Cortex of kidney (tissue), 1 donor: Measurements from ENCODE around the gene ZNF655.
"Not testable (repeated sequence)": the region's sequence is repeated elsewhere in the genome, so short reads cannot be mapped to it uniquely, and the experiment has no call there.

Experiments used
- DNase-seq: peaks from one replicate; lab custom pipeline; 2025; lab: John Stamatoyannopoulos, UW

Gene ZNF655, protein sequence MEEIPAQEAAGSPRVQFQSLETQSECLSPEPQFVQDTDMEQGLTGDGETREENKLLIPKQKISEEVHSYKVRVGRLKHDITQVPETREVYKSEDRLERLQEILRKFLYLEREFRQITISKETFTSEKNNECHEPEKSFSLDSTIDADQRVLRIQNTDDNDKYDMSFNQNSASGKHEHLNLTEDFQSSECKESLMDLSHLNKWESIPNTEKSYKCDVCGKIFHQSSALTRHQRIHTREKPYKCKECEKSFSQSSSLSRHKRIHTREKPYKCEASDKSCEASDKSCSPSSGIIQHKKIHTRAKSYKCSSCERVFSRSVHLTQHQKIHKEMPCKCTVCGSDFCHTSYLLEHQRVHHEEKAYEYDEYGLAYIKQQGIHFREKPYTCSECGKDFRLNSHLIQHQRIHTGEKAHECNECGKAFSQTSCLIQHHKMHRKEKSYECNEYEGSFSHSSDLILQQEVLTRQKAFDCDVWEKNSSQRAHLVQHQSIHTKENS

DNA sequence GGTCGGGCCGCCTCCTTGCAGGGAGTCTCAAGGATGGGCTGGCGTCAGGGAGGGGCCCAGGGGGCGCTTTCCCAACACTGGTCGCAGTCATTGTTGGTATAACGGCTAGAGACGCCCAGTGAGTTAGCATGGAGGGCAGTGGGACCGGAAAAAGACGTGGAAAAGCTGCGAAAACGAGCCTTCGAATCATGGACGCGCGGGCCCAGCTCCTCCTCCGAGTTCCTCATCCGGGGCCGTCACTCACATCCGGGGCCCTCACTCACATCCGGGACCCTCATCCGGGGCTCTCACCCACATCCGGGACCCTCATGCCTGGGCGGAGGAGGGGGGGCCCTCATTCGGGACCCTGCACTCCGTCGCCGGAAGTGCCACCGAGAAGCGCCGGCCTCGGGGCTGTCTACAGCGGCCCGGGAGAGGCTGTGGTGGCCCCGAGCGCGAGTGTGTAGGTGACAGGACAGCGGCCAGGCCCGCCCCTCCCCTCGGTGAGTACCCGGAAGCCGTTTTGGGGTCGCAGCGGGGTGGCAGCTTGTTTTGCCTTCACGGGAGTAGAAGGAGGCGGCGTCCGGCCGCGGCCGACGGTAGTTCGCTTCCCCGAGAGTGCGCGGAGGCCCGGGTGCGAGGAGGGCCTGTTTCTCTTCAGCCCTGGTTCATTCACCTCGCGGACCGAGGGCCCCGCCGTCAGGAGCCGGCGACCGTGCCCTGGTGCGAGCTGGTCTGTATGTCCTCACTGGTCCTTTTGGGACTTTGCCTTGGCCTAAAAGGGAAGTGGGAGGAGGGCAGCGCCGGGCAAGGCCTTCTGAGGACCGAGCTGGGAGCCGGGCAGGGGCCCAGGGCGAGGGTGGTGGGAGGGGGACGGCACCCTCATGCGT is at the start of gene ZNF655:
Gene ZNF655, plus strand, starts transcription at position 337 of the 869 bp plus-strand sequence. CDS start 1,918 bp downstream, outside the sequence.
- DNase-seq = peak; percentile 43

DNA sequence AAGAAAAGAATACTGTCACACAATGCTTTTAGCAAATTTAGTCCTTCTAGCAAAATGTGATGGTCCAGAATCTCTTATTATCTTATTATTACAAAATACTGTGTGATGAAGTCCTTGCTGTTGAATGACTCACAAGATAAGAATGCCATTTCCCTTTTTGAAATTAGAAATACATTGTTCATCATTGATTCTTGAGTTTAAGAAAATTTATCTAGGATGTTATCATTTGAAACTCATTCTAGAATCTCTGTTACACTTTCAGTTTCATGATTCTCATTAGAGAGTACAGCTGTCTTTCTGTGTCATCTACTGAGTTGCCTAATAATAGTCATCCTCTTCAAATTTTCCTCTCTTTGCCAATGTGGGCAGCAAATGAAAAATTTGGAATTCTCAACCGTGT is 44.4 kb upstream of the ZNF655 start:
- DNase-seq = no peak

DNA sequence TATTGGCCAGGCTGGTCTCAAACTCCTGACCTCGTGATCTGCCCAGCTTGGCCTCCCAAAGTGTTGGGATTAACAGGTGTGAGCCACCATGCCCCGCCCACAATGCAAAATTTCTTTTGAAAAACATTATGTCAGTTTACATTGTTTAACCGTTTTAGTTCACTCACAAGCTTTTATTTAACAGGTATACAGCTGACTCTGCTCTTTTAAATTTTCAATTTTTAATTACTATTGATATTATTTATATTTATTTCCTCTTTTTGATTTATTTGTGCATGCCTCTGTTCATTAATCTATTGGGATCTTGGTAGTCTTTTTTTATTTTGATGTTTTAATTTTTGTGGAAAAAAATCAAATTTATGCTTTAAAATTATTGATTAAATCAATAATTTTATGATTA is 37.0 kb upstream of the ZNF655 start:
- no peak for DNase-seq

DNA sequence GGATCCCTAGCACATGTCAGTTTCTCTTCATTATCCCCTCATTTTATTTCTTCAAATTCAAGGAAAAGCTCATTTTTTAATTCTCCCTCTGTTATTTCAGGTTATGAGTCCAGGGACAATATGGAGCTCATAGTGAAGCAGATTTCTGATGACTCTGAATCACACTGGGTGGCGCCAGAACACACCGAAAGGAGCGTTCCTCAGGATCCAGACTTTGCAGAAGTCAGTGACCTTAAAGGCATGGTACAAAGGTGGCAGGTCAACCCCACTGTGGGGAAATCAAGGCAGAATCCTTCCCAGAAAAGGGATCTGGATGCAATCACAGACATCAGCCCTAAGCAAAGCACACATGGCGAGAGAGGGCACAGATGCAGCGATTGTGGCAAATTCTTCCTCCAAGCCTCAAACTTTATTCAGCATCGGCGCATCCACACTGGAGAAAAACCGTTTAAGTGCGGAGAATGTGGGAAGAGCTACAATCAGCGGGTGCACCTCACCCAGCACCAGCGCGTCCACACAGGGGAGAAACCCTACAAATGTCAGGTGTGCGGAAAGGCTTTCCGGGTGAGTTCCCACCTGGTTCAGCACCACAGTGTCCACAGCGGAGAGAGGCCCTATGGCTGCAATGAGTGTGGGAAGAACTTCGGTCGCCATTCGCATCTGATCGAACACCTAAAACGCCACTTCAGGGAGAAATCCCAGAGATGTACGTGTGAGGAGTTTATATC is 32.6 kb upstream of the ZNF655 start:
- no peak for DNase-seq

DNA sequence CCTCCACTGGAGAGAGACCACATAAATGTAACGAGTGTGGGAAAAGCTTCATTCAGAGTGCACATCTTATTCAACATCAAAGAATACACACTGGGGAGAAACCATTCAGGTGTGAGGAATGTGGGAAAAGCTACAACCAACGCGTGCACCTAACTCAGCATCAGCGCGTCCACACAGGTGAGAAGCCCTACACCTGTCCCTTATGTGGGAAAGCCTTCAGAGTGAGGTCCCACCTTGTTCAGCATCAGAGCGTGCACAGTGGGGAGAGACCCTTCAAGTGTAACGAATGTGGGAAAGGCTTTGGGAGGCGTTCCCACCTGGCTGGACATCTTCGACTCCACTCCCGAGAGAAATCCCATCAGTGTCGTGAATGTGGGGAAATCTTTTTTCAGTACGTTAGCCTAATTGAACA is 27.1 kb upstream of the ZNF655 start:
- no peak for DNase-seq

DNA sequence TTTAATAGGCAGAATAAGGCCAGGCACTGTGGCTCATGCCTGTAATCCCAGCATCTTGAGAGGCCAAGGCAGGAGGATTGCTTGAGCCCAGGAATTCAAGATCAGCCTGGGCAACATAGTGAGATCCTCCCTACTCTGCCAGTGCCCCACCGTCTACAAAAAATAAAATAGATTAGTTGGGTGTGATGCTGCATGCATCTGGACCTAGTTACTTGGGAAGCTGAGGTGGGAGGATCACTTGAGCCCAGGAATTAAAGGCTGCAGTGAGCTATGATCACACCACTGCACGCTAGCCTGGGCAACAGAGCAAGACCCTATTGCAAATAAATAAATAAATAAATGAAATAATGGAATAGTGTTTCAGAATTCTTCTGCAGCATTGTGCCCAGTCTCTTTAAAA is 22.8 kb upstream of the ZNF655 start:
- no peak for DNase-seq

DNA sequence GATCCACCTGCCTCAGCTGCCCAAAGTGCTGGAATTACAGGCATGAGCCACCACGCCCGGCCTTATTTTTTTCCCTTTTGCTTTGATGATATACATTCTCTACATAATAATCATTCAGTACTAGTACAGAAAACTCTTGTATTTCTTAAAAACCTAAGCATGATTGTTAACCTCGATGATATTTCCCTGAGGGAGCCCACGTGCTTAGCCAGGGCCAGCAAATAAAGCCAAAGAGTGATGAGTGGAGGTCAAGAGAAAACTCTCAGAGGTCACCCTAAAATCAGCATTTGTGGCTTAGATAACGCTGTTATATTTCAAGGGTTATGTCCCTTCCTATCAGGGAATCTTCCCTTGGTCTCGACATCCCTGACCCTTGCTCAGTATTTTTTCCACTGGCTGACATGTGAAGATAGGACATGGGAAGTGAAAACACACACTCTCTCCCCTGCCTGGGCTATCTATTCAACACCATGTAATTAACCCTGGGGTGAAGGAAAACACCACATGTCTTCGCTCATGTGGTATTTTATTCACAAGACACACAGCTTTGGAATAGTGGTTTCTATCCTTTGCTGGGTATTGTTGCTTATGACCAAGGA is 19.1 kb upstream of the ZNF655 start:
- DNase-seq = no peak

DNA sequence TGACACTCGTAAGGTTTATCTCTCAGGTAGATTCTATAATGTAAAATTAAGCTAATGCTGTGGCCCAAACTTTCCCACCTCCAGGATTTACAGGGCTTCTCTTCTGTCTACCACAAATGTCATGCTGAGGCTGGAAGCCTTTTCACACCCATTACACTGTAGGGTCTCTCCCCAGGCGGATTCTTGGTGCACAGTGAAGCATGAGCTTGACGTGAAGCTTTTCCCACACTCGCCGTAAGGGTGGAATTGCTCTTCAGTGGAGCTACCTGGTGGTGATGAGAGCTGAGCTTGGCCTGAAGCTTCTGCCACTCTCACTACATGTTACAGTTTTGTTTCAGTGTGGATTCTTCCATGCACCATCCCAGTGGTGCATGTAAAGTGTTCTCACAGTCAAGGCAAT is 17.9 kb upstream of the ZNF655 start:
- no peak for DNase-seq

DNA sequence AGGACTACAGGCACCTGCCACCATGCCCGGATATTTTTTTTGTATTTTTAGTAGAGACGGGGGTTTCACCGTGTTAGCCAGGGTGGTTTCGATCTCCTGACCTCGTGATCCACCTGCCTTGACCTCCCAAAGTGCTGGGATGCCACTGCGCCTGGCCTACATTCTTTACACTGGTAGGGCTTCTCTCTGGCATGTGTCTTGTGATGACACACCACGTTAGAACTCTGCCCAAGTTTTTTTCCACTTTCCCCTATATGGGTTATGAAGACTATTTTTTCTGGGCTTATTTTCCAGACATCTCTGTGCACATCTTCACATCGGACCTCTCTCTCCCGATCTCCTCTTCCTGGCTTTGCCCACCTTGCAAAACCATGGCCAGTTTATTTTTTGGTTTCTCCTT is 17.2 kb upstream of the ZNF655 start:
- DNase-seq = no peak

DNA sequence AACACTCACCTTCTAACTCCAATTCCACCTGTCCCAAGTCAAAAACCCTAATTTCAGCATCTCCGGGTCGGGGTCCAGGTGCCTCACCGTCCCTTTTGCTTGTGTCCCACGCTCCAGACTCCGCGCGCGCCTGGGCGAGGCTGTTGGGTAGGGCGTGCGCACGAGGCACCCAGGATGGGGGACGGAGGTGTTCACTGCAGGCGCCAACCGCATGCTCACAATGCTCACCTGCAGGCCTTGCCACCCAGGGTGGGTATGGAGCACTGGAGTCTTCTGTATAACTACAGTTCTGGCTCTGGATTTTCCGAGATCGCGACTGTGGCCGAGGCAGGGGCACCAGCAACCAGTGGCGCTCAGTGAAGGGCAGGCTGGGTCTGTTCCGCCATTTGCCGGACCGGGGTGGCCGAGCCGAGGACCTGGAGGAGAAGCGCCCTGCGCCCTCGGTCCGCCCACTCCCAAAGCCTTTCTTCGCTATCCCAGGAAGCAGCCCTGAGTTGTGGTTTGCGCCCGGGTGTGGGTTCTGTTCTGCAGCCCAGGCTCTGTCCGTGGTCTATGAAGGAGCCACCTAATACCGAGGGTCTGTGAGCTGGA is 15.3 kb upstream of the ZNF655 start:
- no peak for DNase-seq

DNA sequence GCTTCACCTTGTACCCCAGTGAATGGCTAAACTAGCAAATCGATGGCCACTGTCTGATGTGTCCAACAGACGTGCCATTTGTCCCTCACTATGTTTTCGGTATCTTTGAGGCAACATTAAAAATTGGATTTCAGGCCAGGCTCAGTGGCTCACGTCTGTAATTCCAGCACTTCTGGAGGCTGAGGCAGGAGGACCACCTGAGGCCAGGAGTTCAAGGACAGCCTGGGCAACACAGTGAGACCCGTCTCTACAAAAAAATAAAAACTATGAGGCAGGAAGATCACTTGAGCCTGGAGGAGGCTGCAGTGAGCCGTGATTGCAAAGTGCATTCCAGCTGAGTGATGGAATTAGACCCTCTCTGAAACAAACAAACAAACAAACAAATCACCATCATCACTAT is 14.5 kb upstream of the ZNF655 start:
- no peak for DNase-seq

DNA sequence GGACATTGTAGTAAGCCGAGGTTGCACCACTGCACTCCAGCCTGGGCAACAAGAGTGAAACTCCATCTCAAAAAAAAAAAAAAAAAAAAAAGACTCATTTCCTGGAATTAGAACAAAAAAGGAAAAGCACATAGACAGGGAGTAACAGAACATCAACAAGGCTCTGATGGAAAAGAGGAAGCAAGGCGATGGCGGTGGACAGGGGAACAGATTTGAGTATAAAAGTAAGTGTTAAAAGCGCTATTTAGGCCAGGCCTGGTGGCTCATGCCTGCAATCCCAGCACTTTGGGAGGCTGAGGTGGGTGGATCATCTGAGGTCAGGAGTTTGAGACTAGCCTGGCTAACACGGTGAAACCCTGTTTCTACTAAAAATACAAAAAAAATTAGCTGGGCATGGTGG is 13.1 kb upstream of the ZNF655 start:
- DNase-seq = not testable (repeated sequence)

DNA sequence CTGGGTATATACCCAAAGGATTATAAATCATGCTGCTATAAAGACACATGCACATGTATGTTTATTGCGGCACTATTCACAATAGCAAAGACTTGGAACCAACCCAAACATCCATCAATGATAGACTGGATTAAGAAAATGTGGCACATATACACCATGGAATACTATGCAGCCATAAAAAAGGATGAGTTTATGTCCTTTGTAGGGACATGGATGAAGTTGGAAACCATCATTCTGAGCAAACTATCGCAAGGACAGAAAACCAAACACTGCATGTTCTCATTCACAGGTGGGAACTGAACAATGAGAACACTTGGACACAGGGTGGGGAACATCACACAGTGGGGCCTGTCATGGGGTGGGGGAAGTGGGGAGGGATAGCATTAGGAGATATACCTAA is 8.9 kb upstream of the ZNF655 start:
- DNase-seq = not testable (repeated sequence)

DNA sequence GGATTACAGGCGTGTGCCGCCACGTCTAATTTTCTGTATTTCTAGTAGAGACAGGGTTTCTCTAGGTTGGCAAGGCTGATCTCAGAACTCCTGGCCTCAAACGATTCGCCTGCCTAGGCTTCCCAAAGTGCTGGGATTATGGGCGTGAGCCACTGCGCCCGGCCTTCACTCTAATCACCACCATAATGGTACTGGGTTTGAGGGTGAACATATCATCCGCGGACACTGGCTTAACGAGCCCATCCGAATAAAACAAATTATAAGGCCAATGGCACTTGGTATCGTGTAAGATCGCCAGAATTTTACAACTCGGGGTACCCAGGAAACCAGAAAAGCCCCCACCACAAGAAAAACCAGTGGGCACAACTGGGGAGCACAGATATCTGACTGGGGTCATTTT is 7.1 kb upstream of the ZNF655 start:
- no peak for DNase-seq

DNA sequence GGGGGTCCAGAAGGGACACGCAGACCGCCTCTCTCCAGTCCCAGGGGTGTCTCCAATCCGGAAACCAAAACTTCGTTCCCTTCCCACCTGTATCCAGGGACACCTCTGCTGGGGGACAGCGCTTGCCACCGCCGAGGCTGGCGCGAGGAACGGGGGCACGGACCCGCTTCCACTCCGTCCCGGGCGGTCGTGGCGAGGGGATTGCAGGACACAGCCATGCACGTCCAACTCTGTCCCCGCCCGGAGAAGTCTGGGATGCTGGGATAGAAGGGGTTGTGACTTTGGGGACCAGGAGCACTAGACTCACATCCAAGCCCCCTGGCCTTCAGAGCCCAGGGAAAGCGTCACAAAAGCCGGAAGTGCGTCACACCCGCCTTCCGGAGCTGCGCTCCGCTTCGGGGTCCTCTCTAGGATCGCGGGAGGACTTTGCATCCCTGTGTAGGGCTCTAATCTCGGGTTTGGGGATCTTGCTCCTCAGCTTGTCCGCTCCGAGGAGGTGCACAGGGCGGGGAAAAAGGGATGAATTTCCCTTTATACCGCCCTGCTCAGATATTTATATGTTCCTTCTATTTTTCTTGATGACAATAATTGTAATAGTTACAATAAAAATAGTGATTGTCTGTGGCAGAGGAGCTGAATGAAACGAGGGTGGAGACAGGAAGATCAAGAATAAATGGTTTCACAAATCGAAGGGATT is 6.5 kb upstream of the ZNF655 start, which contains the start of gene FAM200A:
Gene FAM200A, minus strand, starts transcription at position 348 of the 697 bp plus-strand sequence. CDS start 3,707 bp downstream, outside the sequence.
- no peak for DNase-seq

DNA sequence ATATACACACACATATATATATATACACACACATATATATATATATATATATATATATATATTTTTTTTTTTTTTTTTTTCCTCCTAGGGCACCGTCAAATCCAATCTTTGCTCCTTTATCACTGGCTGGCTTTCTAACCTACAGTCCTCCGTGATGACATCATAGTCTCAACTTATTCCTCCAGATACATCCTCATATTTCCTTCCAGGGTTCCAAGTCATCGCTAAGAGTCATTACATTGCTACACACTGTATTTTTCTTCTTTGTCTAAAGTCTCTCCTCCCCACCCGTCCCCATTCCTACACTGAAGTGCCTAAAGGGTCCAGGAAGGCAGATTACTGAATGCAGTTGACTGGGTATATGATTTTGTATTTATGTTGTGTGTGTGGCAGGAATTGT is 5.4 kb upstream of the ZNF655 start:
- no peak for DNase-seq

DNA sequence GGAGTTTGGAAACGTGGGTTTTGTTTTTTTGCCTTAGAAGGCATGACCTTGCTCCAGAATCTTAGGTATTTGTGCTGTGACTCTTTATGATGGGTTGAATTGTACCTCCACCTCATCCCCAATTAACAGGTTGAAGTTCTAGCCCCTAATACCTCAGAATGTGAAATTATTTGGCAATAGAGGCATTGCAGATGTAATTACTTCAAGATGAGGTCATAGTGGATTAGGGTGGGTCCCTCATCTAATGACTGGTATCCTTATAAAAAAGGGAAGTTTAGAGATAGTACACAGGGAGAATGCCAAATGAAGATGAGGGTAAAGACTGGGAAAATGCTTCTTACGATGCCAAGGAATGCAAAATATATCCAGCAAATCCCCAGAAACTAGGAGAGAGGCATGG is 3.5 kb upstream of the ZNF655 start:
- no peak for DNase-seq

DNA sequence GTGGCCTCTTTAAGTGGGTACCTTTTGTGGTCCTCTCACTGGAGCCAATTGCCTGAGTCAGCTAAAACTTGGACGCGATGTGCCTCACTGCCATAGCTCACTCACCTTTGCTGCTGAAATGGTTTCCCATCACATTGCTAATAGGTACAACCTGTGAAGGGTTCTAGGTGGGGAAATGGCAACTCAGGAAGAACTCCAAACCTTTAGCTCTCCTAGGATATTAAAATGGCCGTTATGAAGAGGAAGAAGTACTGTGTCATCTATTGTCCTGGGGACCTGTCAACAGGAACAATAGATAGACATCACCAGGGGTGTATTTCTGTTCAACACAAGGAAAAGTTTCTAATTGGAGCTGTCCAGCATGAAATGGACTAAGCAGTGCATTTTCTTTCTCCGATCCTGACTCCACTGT is 1.2 kb upstream of the ZNF655 start:
- DNase-seq = no peak

DNA sequence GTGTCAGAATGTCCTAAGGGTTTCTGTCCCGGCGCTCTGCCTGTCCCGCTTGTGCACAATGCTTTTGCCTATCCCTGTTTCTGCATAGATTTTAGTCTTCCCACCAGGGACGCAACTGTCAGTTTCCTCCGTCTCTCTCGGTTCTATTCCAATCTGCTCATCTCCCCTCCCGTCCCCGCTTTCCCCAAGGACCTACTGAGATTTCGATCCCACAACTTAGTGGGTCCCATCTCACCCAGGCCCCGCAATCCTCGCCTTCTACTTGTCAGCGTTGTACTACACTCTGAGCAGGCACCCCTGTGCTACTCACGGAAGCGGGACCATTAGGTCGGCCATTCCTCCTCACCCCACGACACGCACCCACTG is 519 bp upstream of the ZNF655 start:
- no peak for DNase-seq

DNA sequence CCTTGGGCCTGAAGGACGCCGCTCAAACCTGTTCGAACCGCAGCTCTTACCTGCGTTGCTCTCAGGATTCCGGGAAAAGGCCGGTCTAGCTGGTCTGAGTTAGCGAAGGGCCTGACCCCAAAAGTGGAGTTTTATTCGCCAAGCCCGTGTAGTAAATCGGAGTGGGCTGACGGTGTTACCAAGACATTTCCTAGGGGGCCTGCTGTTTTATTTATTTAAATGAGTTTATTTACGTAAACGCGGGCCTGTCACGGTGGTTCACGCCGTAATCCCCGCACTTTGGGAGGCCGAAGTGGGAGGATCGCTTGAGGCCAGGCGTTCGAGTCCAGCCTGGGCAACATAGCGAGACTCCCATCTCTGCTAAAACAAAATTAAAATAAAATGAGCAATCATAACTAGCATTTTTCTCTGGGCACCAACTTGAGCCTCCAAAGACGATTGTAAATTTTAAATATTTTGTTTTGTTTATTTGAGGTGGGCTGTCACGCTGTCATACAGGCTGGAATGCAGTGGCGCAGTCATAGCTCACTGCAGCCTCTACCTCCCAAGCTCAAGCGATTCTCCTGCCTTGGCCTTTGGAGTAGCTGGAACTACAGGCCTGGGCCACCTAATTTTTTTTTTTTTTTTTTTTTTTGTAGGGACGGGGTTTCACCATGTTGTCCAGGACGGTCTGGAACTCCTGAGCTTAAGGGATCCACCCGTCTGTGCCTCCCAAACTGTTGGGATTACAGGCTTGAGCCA is 903 bp downstream of the ZNF655 start:
- no peak for DNase-seq
